ENCODE data around the gene FAM170A. TPM values are rescaled to one million over a fixed set of nuclear protein-coding genes. Genes with fewer than 3 reads are reported as not detected.

The FAM170A gene
- total RNA-seq, 3 donors from 2014 or later (not counting 1 experiment from before 2014, with no cell fraction given) = not detected

- no peak for TF ChIP-seq CTCF (IDR thresholded peaks at IDR 0.05)
- intact Hi-C loops (cut with micrococcal nuclease) = no loop called here
- Histone ChIP-seq H3K4me1 (ENCODE audit: control insufficient read depth, insufficient read depth, low read length) (no peaks in the 10 kb centered on the region), H3K27me3 (ENCODE audit: control insufficient read depth, insufficient read depth, low read length) (no peaks in the 10 kb centered on the region), H3K4me3 (ENCODE audit: low read length) (no peak overlapping the region), H3K36me3 (ENCODE audit: control insufficient read depth, insufficient read depth, low read length) (no peaks in the 10 kb centered on the region), H3K9me3 (ENCODE audit: control insufficient read depth, insufficient read depth, low read length) (peaks cover 7% of the 10 kb centered on the region), H3K27ac (ENCODE audit: low read length) (no peak overlapping the region)
- H3K27ac Mint-ChIP-seq = no peak overlapping the region
- no peaks in the 10 kb centered on the region for H3K27me3 Mint-ChIP-seq (ENCODE audit: low read depth in 2 of 2)
- peaks cover 3 to 8% of the 10 kb centered on the region in 2 donors for H3K9me3 Mint-ChIP-seq
- H3K4me1 Mint-ChIP-seq = no peaks in the 10 kb centered on the region
- no peak overlapping the region for H3K4me3 Mint-ChIP-seq
- ATAC-seq = no peak
- no peak for DNase-seq
- 80% methylated on average over 1 of the region's 2 CpGs for WGBS (ENCODE audit: insufficient coverage)
- H3K36me3 Mint-ChIP-seq = no peaks in the 10 kb centered on the region
Measured at GRCh38 chr5:119681734-119682133, 52.4 kb downstream of the FAM170A start.

GRCh38 chr5:119682372-119682771 is 53.0 kb downstream of the FAM170A start:
- intact Hi-C loops (cut with micrococcal nuclease) = no loop called here
- no peaks in the 10 kb centered on the region for H3K36me3 Mint-ChIP-seq
- H3K9me3 Mint-ChIP-seq = peaks cover 3 to 8% of the 10 kb centered on the region in 2 donors

More at GRCh38 chr5:119682372-119682771, 53.0 kb downstream of the FAM170A start:
- WGBS (ENCODE audit: insufficient coverage) = no CpG with 5 or more reads among the region's 1 CpG
- peaks cover 7% of the 10 kb centered on the region for H3K9me3 ChIP-seq (ENCODE audit: control insufficient read depth, insufficient read depth, low read length)
- H3K4me3 Mint-ChIP-seq = no peak overlapping the region
- no peak overlapping the region for H3K27ac Mint-ChIP-seq
- no peak overlapping the region for H3K27ac ChIP-seq (ENCODE audit: low read length)
- DNase-seq (no peak), ATAC-seq (no peak)
- H3K36me3 ChIP-seq (ENCODE audit: control insufficient read depth, insufficient read depth, low read length) = no peaks in the 10 kb centered on the region
- no peak overlapping the region for H3K4me3 ChIP-seq (ENCODE audit: low read length)
- H3K4me1 Mint-ChIP-seq = no peaks in the 10 kb centered on the region
- H3K4me1 ChIP-seq (ENCODE audit: control insufficient read depth, insufficient read depth, low read length) = no peaks in the 10 kb centered on the region
- TF ChIP-seq CTCF (IDR thresholded peaks at IDR 0.05) = no peak
- H3K27me3 Mint-ChIP-seq (ENCODE audit: low read depth in 2 of 2) = no peaks in the 10 kb centered on the region
- H3K27me3 ChIP-seq (ENCODE audit: control insufficient read depth, insufficient read depth, low read length) = no peaks in the 10 kb centered on the region

Other genes with a start within 250 kb of the FAM170A start
- 10 to 100 TPM; 38.2 to 76.9 (median 51.9) TPM for gene HSD17B4, start 177.1 kb upstream of the FAM170A start, total RNA-seq